Retinal pigment epithelial cell (primary cell): ENCODE measurements around the gene FAM78B.
A peak's percentile ranks its signal among the peaks of the same experiment; 100 is the strongest.

Experiments used
- DNase-seq: peaks from one replicate; pipeline ENCODE4 v3.0.0-alpha.2; 2010; ENCODE audit warnings: low read depth
- H3K4me3 ChIP-seq: 2 replicates; pipeline ENCODE4 v1.5.1; 2011; ENCODE audit warnings: mild to moderate bottlenecking, low read length, control low read depth, moderate library complexity
- TF ChIP-seq, protein P1 (sequence below): conservative IDR thresholded peaks from 2 replicates; pipeline ENCODE4 v1.5.1; 2011; ENCODE audit warnings: low read depth, low read length, control low read depth, inconsistent platforms

The FAM78B gene, protein sequence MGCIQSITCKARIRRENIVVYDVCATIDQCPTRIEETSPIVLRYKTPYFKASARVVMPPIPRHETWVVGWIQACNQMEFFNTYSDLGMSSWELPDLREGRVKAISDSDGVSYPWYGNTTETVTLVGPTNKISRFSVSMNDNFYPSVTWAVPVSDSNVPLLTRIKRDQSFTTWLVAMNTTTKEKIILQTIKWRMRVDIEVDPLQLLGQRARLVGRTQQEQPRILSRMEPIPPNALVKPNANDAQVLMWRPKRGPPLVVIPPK

DNA sequence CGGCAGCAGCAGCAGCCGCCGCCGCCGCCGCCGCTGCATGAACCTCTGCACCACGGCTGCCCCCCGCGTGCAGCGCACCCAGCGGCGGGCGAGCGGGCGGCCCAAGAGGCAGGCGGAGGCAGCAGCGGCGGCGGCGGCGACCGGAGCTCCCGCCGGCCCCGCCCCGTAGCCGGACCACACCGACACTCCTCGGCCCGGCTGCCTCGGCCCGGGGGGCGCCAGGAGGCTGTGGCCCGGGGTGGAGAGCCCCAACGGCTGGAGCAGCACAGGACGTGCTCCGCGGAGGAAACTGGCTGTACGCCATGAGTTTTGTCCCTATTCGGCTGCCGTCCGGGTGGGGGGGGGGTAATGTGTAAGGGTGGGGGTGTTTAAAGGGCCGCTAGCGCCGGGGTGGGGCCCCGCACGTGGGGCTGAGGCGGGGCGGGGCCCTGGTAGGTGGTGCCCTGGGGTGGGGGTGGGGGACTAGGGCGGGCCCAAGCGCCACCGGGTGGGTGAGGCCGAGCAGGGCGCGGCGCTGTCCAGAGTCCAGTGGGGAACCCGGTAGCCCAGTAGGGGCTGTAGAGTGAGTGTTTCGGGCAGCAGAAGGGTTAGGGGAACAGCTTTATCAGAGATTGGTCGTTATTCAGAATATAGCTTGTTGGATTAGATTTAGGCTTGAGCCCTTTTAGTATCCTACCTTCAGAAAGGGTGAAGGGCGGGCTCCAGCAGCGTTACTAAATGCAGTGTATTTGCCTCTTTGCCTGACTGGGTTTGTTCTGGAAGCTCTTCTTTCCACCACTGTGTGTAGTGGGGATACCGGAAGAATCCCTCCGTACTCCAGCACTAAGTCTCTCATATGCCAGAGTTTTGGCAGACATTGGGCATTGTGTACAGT is at the start of gene FAM78B:
Gene FAM78B (minus strand): TSS at position 304 of the 874 bp plus-strand sequence. CDS start 753 bp downstream, outside the sequence.
- TF ChIP-seq, protein P1, sequence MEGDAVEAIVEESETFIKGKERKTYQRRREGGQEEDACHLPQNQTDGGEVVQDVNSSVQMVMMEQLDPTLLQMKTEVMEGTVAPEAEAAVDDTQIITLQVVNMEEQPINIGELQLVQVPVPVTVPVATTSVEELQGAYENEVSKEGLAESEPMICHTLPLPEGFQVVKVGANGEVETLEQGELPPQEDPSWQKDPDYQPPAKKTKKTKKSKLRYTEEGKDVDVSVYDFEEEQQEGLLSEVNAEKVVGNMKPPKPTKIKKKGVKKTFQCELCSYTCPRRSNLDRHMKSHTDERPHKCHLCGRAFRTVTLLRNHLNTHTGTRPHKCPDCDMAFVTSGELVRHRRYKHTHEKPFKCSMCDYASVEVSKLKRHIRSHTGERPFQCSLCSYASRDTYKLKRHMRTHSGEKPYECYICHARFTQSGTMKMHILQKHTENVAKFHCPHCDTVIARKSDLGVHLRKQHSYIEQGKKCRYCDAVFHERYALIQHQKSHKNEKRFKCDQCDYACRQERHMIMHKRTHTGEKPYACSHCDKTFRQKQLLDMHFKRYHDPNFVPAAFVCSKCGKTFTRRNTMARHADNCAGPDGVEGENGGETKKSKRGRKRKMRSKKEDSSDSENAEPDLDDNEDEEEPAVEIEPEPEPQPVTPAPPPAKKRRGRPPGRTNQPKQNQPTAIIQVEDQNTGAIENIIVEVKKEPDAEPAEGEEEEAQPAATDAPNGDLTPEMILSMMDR, result peak; percentile 14
- no peak for DNase-seq
- H3K4me3 ChIP-seq, result peak within 1 kb of the TSS; percentile 52

DNA sequence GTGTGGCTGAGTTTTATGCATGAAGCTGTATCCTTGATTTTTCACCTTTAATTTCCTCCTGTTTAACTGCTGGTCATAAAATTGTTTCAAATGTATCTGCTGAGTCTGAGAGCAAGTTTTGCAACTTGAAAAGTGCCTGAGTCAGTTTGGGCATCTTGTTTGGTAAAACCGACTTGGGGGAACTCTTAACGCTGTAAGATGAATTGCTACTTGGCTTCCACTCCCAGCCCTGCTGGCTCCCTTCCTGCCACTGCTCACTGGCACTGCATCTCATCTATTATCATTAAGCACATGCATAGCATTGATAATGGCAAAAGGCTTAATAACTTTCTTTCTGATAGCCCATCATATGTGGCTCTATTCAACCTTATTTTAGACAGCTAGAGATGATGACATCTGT is 35.7 kb upstream of the FAM78B start:
- TF ChIP-seq, protein P1, result no peak
- H3K4me3 ChIP-seq, result no peak overlapping the region
- no peak for DNase-seq

DNA sequence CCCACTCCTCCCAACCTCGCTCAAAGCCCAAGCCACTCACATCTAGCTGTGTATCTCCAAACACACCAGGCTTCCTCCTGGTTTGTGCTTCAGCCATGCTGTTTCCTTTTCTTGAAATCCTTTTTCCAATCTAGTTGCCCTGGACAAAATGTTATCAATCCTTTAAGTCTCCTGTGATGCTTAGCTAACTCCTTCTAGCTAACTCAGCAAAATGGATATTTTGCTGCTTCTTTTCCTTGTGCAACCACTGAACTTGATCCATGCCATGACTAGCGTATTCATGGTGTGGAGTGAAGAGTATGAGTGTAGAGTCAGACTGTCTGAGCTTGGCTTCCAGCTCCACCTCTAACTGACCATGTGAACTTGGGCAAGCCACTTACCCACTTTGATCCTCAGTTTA is 33.9 kb upstream of the FAM78B start:
- H3K4me3 ChIP-seq, result no peak overlapping the region
- TF ChIP-seq, protein P1, result no peak

DNA sequence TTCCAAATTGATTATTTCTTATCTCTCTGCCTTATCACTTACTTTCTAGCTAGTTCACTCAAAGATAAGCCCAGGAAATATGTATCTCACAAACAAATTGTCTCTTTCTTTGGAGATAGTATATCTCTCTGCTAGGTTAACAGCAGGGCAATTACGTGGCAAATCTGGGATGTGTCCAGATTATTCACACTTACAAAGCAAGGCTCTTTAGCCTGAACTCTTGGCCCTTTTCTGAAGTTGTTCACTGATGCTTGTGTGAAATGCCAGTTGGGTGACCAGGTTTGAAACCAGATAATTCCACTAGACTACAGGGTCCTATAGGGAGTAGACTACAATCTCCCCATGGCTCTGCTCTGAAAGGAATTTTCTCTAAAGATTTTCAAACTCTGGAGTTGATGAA is 30.8 kb upstream of the FAM78B start:
- no peak for DNase-seq

More for the DNA sequence above, 33.9 kb upstream of the FAM78B start:
- no peak for DNase-seq

DNA sequence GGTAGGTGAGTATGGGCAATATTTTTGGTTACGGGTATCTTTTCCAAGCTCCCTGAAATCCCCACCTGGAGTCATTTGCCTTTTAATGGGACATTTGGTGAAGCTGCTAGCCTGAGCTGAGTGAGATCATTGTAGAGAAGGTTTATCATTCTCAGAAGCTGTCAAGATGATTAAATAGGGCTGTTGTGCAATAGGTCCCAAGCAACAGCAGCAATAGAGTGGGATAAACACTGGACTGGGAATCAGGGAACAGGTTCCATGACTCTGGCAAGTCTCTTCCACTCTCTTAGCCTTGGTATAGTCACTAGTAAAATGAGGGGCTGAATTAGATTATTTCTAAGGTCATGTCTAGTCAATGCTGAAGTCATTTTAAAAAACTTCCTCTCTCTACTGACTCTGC is 30.3 kb upstream of the FAM78B start:
- no peak overlapping the region for H3K4me3 ChIP-seq
- TF ChIP-seq, protein P1, result no peak
- no peak for DNase-seq

More for the DNA sequence above, 30.8 kb upstream of the FAM78B start:
- H3K4me3 ChIP-seq, result no peak overlapping the region
- TF ChIP-seq, protein P1, result no peak

DNA sequence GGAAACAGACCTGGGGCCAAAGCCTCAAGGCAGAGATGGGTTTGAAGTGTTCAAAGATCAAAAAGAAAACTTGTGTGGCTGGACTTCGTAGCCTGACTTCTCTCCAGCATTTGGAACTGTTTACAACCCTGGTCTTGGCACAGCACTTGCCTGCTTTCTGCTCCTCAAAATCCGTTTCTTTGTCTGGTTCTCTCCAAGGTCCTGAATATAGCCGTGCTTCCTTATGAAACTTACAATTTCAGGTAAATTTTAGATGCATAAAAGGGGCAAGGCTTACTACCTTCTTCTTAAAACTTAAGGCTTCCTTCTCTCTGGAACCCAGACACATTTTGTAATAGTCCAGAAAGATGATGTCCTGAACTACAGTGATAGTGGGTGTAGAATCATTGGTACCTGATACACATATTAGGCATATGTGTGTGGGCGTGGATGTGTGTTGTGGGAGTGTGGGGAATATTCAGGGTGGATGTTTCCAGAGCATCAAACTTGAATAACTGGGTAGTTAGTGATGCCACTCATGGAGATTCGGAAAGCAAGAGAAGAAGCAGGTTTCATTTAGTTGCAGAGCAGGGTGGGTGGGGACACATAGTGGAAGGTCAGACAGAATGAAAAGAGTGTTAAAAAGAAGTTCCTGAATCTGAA is 26.4 kb upstream of the FAM78B start:
- DNase-seq, result no peak
- TF ChIP-seq, protein P1, result no peak
- no peak overlapping the region for H3K4me3 ChIP-seq
